Stomach (tissue), 4 donors: ENCODE data around the gene CDH12.

Experiments
- EP300 ChIP-seq: sonication (generic); formaldehyde crosslinking; IDR thresholded peaks from one replicate; pipeline ENCODE4 v1.6.1; 2017; ENCODE audit warnings: antibody characterized with exemption
- POLR2A ChIP-seq, 4 donors: fragments of 450-650 bp; IDR thresholded peaks; one replicate each; pipeline ENCODE4 v1.6.1; 2016; ENCODE audit warnings: antibody characterized with exemption in 4 of 4, control low read depth in 2 of 4, mild to moderate bottlenecking in 1 of 4, moderate library complexity in 1 of 4
- POLR2AphosphoS5 ChIP-seq, 3 donors: sonication (generic); formaldehyde crosslinking; IDR thresholded peaks; one replicate each; pipeline ENCODE4 v1.6.1; 2016; ENCODE audit warnings: antibody characterized with exemption in 3 of 3
- TF ChIP-seq, protein P1 (sequence below), 7 experiments: fragments of 450-650 bp in 4 of 7; fragments of 200-600 bp in 3 of 7; sonication (generic) in 3 of 7; IDR thresholded peaks; one replicate each; pipeline ENCODE4 v1.5.1; 2016 to 2019; ENCODE audit warnings: antibody characterized with exemption in 7 of 7, control low read depth in 2 of 7, mild to moderate bottlenecking in 1 of 7

DNA sequence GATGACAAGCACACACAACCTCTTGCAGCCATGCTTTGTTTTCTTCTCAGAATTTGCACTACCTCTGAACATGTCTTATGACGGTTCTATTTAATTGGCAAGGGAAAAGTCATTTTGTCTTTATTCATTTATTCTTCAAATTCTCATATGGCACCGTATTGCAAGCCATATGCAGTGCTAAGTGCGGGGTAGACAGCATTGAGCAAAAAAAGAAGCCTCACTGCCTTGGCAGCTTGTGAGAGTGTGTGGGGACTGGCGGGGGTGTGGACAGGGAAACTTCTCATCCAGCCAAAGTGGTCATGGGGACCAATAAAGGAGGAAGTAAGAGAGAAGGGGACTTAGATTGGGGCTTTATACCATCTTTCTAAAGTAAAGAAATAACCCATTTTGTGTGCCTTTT is 160.0 kb downstream of the CDH12 start:
- TF ChIP-seq, protein P1, sequence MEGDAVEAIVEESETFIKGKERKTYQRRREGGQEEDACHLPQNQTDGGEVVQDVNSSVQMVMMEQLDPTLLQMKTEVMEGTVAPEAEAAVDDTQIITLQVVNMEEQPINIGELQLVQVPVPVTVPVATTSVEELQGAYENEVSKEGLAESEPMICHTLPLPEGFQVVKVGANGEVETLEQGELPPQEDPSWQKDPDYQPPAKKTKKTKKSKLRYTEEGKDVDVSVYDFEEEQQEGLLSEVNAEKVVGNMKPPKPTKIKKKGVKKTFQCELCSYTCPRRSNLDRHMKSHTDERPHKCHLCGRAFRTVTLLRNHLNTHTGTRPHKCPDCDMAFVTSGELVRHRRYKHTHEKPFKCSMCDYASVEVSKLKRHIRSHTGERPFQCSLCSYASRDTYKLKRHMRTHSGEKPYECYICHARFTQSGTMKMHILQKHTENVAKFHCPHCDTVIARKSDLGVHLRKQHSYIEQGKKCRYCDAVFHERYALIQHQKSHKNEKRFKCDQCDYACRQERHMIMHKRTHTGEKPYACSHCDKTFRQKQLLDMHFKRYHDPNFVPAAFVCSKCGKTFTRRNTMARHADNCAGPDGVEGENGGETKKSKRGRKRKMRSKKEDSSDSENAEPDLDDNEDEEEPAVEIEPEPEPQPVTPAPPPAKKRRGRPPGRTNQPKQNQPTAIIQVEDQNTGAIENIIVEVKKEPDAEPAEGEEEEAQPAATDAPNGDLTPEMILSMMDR (IDR thresholded peaks at IDR 0.05): no peak
- TF ChIP-seq EP300: no peak
- no peak for TF ChIP-seq POLR2A (IDR thresholded peaks at IDR 0.05)
- no peak for TF ChIP-seq POLR2AphosphoS5 (IDR thresholded peaks at IDR 0.05)
